Measurements from ENCODE around the gene PAX3.

- no peak for TF ChIP-seq POLR2A (IDR thresholded peaks at IDR 0.05)
- no peak for TF ChIP-seq CTCF (IDR thresholded peaks at IDR 0.05)
These were observed 10.1 kb downstream of the PAX3 start for GRCh38 chr2:222288590-222289277.
